Dedifferentiated amniotic fluid mesenchymal stem cell (primary cell): ENCODE data around the gene NDFIP2.

Source experiments
- DNase-seq: peaks from one replicate; pipeline ENCODE4 v3.0.0-alpha.2; 2016; ENCODE audit errors: extremely low spot score

The NDFIP2 gene

DNA sequence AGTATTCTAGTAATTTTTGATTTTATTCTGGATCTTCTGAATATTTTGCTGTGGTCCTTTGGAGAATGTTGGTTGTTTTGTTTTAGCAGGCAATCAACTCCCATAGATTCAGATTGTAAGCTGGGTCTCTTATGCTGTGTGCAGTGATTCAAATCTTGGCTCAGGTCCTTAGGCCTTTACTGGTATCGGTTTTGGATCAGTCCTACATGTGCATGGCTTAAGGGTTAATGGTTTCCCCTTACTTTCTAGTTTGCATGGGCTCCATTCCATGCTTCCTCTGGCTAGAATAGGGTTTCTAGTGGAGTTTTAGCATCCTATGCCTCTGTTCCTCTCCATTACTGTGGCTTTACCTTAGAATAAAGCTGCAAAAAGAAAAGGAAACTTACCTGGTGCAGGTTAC, 16.1 kb downstream of the NDFIP2 start:
- DNase-seq: no peak

DNA sequence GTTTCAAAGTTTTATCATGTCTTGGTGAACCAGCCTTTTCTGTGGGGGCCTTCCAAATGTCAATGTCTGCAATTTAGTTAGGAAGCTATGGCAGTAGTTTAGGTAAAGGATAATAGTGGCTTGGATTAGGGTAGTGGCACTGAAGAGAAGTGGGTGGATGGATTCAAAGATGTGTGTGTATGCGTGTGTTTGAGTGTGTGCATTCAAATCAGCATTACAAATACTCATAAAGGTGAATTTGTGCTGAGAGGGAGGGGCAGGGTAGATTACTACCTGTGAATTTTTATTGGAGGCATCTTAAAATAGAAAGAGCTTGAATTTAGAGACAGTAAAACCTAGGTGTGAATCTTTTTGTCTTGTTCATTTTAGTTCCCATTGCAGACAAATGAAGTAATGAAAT, 16.9 kb downstream of the NDFIP2 start:
- no peak for DNase-seq

DNA sequence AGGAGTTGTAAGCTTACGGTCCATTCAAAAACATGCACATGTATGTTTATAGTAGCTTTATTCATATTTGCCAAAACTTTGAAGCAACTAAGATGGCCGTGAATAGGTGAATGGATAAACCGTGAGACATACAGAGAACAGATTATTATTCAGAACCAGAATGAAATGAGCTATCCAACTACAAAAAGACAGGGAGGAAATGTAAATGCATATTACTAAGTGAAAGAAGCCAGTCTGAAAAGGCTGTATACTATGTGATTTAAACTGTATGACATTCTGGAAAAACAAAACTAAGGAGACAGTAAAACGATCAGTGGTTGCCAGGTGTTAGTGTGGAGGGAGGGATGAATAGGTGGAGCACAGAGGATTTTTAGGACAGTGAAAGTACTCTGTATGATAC, 19.9 kb downstream of the NDFIP2 start:
- DNase-seq: no peak

DNA sequence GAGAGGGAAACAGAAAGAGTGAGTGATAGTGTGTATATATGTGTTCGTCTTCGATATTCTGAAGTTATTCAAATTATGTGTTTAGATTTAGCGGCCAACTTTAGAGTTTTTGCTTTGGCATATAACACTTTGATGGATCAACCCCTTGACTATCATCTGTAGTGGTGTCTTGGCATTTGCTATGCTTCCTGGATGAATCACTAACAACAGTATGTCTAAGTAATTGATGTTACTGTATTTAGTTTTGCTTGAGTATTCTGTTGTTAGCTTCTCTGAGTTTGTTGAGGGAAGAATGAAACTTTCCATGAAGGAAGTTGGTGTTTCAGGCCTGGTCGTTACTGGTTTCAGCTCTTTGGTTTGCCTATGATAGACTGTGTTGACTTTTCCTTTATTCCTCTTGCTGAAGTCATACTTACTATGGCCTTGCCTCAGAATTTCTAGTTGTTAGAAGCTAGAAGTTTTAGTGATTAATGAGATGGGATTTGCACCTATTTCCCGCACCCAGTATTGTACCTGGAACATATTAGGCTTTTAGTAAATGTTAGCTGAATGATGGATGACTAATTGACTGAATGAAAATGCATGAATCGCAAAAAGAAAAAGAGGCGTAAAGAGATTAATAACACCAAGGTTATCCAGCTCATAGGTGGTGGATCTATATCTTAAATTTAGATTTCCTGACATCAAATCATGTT, 20.7 kb downstream of the NDFIP2 start:
- no peak for DNase-seq

DNA sequence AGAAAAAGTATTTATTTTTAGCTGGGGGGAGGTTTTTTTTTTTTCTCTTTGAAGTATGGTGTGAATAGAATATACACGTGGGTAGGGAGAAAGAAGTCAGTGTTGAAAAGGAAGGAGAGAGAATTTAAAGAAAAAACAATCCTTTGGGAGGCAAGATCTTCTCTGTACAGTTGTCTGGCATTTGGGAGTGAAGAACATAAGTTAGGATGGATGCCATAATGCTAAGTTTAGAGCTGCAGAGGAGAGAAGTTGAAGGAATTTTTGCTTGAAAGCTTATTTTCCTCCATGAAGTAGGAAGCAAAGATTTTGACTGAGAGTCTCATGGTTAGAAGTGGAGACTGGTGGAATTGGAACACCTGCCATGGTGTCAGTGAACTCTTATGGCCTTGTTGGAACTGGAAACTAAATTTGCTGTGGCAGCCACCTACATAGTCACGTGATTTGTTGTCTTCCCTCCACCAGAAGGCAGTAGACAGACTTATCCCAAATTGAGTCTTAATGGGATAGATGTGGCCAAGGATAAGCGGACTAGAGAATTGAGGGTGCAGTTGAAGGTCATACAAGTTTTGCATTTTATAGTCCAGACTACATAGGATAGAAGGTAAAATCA, 22.0 kb downstream of the NDFIP2 start:
- no peak for DNase-seq

DNA sequence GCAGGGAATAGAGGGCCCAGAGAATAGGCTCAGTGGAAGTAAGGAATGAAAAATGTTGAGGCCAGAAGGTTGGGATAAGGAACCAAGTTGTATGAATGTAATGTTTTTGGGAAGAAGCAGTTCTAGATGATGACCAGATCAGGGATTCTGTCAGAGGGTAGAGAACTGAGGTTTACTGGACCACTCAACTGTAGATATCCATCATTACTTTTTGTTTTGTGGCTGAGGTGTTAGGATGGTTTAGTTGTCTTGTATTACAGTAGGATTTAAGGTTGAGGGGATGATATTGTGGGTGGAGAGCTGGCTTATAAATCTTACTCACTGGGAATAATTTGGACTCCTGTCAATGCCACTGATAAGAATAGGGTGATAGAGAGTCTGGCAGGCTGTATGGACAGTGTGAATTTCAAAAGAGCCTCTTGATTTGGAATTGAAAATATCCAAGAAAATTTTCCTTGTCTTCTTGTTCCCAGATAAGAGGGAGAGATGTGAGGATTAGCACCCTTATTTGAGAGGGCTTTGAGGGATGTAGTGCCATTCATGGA, 22.6 kb downstream of the NDFIP2 start:
- DNase-seq: no peak

GRCh38 chr13:79508224-79508961, 27.4 kb downstream of the NDFIP2 start:
- no peak for DNase-seq

DNA sequence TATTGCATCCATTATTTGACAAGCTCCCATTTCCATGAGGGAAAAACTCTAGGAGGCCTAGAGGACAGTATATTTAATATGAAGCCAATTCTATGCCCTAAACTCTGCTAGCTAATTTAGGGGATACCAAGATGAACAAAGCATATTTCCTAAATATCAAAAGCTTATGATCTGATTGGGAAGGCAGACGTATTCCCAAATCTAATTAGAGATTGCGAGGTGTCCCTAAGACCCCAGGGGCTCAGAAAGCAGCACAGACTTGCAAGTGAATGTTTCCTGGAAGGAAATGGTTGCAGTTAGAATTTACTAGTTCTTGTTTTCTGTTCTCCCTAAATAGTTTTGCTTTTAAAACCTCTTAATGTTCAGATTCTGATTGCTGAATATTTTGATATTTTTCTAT, 30.7 kb downstream of the NDFIP2 start:
- no peak for DNase-seq

GRCh38 chr13:79512950-79513349, 32.0 kb downstream of the NDFIP2 start:
- DNase-seq: no peak

- no peak for DNase-seq
Observed at GRCh38 chr13:79516595-79516994, 35.6 kb downstream of the NDFIP2 start.

DNA sequence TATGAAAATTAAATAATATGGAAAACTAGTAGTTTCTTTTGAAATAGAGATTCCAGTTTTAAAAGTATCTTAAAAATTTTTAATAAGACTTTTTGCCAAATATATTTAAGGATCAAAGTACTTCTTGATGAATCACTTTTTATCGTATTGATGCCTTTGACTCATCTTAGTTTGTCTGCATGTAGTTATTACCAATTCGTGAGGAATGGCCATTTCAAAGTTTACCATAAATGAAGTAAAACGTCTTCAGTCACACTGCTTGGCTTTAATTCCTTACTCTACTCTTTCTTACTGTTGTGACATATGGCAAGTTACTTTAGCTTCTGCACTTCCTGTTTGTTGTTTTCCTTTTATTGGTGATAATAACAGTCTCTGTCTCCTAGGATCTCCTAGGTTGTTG, 38.3 kb downstream of the NDFIP2 start:
- DNase-seq: no peak

GRCh38 chr13:79522583-79522982, 41.6 kb downstream of the NDFIP2 start:
- no peak for DNase-seq

GRCh38 chr13:79525064-79525857, 44.3 kb downstream of the NDFIP2 start:
- no peak for DNase-seq

GRCh38 chr13:79527698-79528097, 46.7 kb downstream of the NDFIP2 start:
- DNase-seq: no peak

GRCh38 chr13:79528356-79528755, 47.4 kb downstream of the NDFIP2 start:
- no peak for DNase-seq

DNA sequence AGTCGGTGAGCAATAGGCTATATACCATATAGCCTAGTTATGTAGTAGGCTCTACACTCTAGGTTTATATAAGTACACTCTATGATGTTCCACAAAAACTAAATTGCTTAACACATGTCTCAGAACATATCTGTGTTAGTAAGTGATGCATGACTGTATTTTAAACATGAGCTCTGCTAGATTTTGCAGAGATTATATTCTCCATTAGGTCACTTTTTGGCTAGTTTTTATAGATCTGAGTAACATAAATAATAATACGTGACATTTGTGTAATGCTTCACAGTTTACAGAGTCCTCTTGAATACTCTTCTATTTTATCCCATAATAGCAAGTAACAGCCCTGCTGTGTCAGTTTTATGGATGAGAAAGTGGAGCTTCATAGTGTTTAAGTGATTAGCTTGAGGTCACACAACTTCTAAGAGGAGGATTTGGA, 47.8 kb downstream of the NDFIP2 start:
- DNase-seq: no peak

GRCh38 chr13:79529817-79530216, 48.9 kb downstream of the NDFIP2 start:
- no peak for DNase-seq

GRCh38 chr13:79530270-79530669, 49.3 kb downstream of the NDFIP2 start:
- no peak for DNase-seq

DNA sequence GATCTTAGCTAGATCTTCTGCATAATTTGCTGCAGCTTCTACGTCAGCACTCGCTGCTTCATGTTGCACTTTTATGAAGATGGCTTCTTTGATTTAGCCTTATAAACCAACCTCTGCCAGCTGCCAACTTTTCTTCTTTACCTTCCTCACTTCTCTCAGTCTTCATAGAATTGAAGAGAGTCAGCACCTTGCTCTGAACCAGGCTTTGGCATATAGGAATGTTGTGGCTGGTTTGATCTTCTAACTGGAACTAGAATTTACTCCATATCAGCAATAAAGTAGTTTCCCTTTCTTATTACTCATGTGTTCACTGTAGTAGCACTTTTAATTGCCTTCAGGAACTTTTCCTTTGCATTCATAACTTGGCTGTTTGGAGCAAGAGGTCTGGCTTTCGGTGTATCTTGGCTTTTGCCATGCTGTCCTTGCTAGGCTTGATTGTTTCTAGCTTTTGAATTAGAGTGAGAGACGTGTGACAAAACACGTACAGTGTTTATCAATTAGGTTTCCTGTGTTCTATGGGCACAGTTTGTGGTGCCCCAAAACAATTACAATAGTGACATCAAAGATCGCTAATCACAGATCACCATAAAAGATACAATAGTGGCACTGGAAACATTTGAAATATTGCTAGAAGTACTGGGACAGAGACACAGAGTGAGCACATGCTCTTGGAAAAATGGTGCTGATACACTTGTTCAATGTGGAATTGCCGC, 50.7 kb downstream of the NDFIP2 start:
- DNase-seq: no peak

DNA sequence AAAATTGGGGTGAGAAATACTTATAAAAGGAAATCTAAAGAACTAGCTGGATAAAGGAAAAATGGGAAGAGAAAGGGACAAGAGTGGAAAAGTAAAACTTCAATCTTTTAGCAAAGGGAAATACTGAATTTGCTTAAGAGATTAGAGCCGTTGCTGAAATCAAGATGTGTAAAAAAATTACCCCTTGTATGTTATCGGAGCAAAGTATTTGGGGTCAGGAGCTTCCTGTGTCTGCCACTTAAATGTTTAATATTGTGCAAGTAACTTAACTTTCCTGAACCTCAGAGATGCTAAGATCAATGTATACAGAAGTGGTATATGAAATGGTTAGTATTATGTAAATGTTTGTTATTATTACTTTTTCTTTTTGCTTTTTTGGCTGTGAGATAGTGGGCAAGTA, 51.6 kb downstream of the NDFIP2 start:
- no peak for DNase-seq

DNA sequence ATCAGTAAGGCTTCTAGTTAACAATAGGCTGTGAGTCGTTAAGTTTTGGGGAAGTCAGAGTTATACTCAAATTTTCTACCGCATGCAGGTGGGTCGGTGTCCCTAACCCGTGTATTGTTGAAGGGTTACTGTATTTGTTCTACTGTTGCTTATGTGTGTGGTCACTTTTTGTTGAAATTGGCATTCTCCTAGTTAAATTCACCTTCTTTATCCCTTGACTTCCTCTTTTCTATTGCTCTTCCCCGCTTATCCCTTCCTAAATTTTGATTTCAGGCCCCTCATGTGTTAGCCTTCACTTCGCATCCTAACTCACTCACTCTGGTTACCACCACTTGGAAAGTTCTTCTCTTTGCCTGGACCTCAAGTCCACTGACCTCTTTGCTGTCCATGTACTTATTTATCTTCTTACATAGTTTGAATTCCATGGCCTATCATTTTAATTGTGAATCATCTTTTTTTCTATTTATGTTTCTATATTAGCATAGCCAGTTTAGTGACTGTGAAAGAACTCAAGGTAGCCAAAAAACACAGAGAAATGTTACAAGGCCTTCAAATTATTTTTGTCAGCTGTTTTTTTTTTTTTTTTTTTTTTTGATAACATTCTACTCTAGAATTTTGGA, 52.9 kb downstream of the NDFIP2 start:
- DNase-seq: no peak
